GM10266 (cell line): Measurements from ENCODE around the gene TNRC6C.

Source experiments
- DNase-seq: peaks from one replicate; pipeline ENCODE4 v3.0.0; 2012; ENCODE audit errors: extremely low spot score
- TF ChIP-seq, protein P1 (sequence below): IDR thresholded peaks from 2 replicates; pipeline ENCODE4 v1.5.1; 2012; ENCODE audit warnings: mild to moderate bottlenecking, low read depth; ENCODE audit not compliant: control insufficient read depth, insufficient read depth; ENCODE audit errors: missing control alignments

TNRC6C gene

DNA sequence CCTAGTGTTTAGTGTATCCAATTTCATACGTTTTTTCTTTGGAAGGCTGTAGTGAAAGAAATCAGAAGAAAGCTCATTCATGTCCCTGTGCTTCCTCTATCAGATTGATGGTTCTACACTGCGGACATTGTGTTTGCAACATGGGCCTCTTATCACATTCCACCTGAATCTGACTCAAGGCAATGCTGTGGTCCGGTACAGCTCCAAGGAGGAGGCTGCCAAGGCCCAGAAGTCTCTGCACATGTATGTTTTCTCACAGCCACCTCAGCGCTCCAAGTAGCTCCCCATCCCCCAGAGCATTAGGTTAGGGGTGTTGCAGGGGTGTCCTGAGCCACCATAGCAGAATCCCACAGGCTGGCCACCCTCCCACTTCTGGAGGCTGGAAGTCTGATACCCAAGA is 144.8 kb downstream of the TNRC6C start:
- no peak for DNase-seq
- TF ChIP-seq, protein P1, sequence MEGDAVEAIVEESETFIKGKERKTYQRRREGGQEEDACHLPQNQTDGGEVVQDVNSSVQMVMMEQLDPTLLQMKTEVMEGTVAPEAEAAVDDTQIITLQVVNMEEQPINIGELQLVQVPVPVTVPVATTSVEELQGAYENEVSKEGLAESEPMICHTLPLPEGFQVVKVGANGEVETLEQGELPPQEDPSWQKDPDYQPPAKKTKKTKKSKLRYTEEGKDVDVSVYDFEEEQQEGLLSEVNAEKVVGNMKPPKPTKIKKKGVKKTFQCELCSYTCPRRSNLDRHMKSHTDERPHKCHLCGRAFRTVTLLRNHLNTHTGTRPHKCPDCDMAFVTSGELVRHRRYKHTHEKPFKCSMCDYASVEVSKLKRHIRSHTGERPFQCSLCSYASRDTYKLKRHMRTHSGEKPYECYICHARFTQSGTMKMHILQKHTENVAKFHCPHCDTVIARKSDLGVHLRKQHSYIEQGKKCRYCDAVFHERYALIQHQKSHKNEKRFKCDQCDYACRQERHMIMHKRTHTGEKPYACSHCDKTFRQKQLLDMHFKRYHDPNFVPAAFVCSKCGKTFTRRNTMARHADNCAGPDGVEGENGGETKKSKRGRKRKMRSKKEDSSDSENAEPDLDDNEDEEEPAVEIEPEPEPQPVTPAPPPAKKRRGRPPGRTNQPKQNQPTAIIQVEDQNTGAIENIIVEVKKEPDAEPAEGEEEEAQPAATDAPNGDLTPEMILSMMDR: no peak

DNA sequence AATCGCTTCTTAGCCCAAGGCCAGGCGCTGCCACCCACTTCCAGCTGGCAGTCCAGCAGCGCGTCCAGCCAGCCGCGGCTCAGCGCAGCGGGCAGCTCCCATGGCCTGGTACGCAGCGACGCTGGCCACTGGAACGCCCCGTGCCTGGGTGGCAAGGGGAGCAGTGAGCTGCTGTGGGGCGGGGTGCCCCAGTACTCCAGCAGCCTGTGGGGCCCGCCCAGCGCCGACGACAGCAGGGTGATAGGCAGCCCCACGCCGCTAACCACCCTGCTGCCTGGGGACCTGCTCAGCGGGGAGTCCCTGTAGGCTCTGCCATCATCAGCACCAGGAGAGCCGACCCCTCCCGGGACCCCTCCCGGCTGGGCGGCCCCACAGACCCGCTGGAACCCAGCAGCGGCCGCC is 146.0 kb downstream of the TNRC6C start:
- DNase-seq: no peak
- TF ChIP-seq, protein P1: no peak

DNA sequence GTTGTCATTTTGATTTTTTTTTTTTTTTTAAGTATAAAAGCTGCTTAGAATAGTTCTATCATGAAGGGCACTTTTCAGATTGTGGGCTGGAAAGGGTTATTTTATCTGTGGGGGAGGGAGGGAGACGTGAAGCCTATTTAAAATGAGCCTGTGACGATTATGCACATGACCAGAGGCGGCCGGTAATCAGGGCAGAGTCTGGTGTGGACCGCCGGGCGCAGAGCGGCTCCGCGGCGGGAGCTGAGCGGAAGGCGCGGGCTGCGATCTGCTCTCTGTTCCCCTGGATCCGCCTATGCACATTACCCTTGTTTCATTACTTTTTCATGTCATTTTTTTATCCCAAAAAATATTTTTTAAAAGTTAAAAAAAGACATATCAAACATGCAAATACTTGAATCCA is 146.6 kb downstream of the TNRC6C start:
- TF ChIP-seq, protein P1: no peak
- DNase-seq: no peak

DNA sequence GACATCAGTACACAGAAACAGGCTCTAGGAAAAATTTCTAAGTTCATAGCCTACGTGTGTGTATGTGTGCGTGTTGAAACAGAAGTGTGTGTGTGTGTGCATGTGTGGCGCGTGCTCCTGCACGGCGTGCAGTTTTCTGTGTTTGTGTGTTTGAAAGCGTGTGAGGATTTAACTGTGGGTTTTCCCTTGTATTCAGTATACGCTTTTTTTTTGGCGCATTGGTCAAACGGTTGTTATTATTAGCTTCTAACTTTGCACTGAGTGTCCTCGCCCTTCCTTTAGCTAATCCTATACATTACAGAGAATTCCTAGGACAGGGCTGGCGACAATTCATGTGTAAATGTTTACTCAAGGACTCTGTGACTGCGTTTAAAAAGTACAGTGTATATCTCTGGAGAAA is 147.0 kb downstream of the TNRC6C start:
- DNase-seq: no peak
- TF ChIP-seq, protein P1: no peak

DNA sequence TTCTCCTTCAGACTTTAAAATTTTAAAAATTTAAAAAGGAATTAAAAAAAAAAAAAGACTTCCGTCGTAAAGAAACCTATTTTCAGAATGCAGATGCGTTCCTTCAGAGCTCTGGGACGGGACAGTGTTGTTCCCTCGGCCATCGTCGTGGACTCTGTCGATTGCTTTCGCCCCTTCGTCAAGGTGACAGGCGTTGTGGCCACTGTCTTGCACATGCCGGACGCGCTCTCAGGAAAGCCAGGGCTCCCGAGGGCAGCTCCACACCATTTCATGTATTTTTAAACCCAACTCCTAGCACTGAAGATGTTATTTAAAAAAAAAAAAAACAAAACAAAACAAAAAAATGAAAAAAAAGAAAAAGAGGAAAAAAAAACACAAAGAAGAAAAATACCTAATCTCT is 147.7 kb downstream of the TNRC6C start:
- DNase-seq: no peak
- TF ChIP-seq, protein P1: no peak

DNA sequence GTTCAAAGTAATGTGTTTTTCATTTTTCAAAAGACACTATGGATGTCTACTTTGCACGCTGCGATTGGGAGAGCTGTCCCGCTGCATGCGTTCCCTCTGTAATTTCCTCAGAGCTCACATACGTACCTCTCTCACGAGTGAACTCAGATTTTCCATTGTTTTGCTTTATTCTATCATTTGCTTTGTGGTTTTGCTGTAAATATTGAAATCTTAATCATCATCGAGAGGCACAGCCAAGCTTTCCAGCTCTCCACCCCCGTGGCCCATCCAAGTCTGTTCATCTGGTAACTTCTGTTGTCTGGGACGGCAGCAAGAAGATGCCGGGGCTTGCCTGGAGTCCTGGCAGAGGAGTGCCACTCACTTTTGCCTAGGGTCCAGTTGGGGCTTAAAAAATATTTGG is 149.0 kb downstream of the TNRC6C start:
- TF ChIP-seq, protein P1: no peak
- no peak for DNase-seq

DNA sequence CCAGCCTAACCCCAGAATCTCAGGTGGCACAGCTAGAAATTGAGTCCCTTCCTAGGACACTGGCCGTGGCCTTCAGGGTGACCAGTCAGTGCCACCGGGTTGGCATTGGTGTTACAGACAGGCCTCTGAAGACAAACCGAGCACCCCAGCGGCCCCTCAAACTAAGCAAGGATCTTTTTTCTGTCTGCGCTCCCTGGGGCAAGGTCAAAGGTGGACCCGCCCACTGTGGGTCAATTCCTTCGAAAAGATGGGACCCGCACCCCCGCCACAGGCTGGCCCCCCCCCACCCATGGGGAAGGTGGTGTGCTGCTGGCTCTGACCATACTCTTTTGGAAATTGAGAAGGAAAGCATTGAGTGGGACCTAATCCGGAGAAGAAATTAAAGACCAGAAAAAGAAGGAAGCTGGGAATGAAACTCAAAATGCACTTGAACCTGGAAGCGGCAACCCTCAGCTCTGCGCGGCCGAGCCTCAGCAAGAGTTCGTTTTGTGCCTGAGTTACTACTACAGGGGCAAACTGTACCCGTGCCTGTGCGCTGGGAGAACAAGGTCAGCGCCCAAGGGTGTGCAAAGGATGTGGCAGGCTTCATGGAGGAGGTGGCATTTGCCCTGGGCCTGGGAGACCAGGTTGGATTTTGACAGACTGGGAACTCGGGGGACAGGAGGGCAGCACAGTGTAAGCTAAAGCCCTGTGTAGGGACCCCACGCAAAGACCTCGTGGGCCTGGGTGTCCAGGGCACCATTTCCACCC is 149.6 kb downstream of the TNRC6C start:
- no peak for DNase-seq
- TF ChIP-seq, protein P1: no peak
